ENCODE results near the gene TDO2. TPM values are rescaled to one million over a fixed set of nuclear protein-coding genes. Genes with fewer than 3 reads are reported as not detected.

TDO2 gene
- total RNA-seq, 1 experiment from 2014 or later = not detected

- no peak overlapping the region for H3K4me3 Mint-ChIP-seq (ENCODE audit: low read depth, unreplicated experiment)
- CTCF ChIA-PET = interaction anchor here (1.4 kb wide), 1 partner anchor 10 kb away, joined by 4 read pairs; the partner anchor contains the start of gene CTSO
- no peak for DNase-seq
- intact Hi-C loops (cut with micrococcal nuclease; ENCODE audit: unreplicated experiment) = no loop called here
- TF ChIP-seq CTCF (IDR thresholded peaks at IDR 0.05; ENCODE audit: unreplicated experiment) = no peak
- BruUV-seq (replicated peaks) = no TSS peak
- no peaks in the 10 kb centered on the region for H3K9me3 Mint-ChIP-seq (ENCODE audit: low read depth, unreplicated experiment)
- no peaks in the 10 kb centered on the region for H3K36me3 Mint-ChIP-seq (ENCODE audit: insufficient read depth, unreplicated experiment)
- H3K27me3 Mint-ChIP-seq (ENCODE audit: unreplicated experiment) = no peaks in the 10 kb centered on the region
- H3K27ac Mint-ChIP-seq (ENCODE audit: unreplicated experiment) = no peak overlapping the region
- no peaks in the 10 kb centered on the region for H3K4me1 Mint-ChIP-seq (ENCODE audit: low read depth, unreplicated experiment)
These were observed 40.3 kb downstream of the TDO2 start for GRCh38 chr4:155943605-155944291.

- Mint-ChIP-seq H3K4me3 (ENCODE audit: low read depth, unreplicated experiment) (no peak overlapping the region), H3K9me3 (ENCODE audit: low read depth, unreplicated experiment) (no peaks in the 10 kb centered on the region), H3K27me3 (ENCODE audit: unreplicated experiment) (no peaks in the 10 kb centered on the region), H3K4me1 (ENCODE audit: low read depth, unreplicated experiment) (no peaks in the 10 kb centered on the region), H3K27ac (ENCODE audit: unreplicated experiment) (no peak overlapping the region), H3K36me3 (ENCODE audit: insufficient read depth, unreplicated experiment) (no peaks in the 10 kb centered on the region)
- CTCF ChIA-PET = interaction anchor here (1.4 kb wide), 1 partner anchor 9 kb away, joined by 4 read pairs; the partner anchor contains the start of gene CTSO
- BruUV-seq (replicated peaks) = no TSS peak
- TF ChIP-seq CTCF (IDR thresholded peaks at IDR 0.05; ENCODE audit: unreplicated experiment) = no peak
- intact Hi-C loops (cut with micrococcal nuclease; ENCODE audit: unreplicated experiment) = no loop called here
- DNase-seq = no peak
These were observed 41.0 kb downstream of the TDO2 start for GRCh38 chr4:155944516-155944915.

GRCh38 chr4:155946486-155946885 lies 43.0 kb downstream of the TDO2 start:
- intact Hi-C loops (cut with micrococcal nuclease; ENCODE audit: unreplicated experiment) = no loop called here
- no peak for TF ChIP-seq CTCF (IDR thresholded peaks at IDR 0.05; ENCODE audit: unreplicated experiment)
- H3K9me3 Mint-ChIP-seq (ENCODE audit: low read depth, unreplicated experiment) = no peaks in the 10 kb centered on the region
- no peak overlapping the region for H3K4me3 Mint-ChIP-seq (ENCODE audit: low read depth, unreplicated experiment)
- no peaks in the 10 kb centered on the region for H3K36me3 Mint-ChIP-seq (ENCODE audit: insufficient read depth, unreplicated experiment)
- no TSS peak for BruUV-seq (replicated peaks)
- DNase-seq = no peak
- no peaks in the 10 kb centered on the region for H3K27me3 Mint-ChIP-seq (ENCODE audit: unreplicated experiment)
- no peaks in the 10 kb centered on the region for H3K4me1 Mint-ChIP-seq (ENCODE audit: low read depth, unreplicated experiment)
- H3K27ac Mint-ChIP-seq (ENCODE audit: unreplicated experiment) = no peak overlapping the region
- CTCF ChIA-PET = interaction anchor here (0.7 kb wide), 1 partner anchor 508 kb away, joined by 3 read pairs; no protein-coding TSS in a partner anchor

GRCh38 chr4:155948541-155948940 lies 45.0 kb downstream of the TDO2 start:
- CTCF ChIA-PET = interaction anchor here (0.6 kb wide), 1 partner anchor 1667 kb away, joined by 5 read pairs; no protein-coding TSS in a partner anchor
- no TSS peak for BruUV-seq (replicated peaks)
- peaks cover 7% of the 10 kb centered on the region for H3K36me3 Mint-ChIP-seq (ENCODE audit: insufficient read depth, unreplicated experiment)
- no peak for DNase-seq
- H3K9me3 Mint-ChIP-seq (ENCODE audit: low read depth, unreplicated experiment) = no peaks in the 10 kb centered on the region
- H3K4me1 Mint-ChIP-seq (ENCODE audit: low read depth, unreplicated experiment) = peaks cover 8% of the 10 kb centered on the region
- no peak for TF ChIP-seq CTCF (IDR thresholded peaks at IDR 0.05; ENCODE audit: unreplicated experiment)
- H3K27me3 Mint-ChIP-seq (ENCODE audit: unreplicated experiment) = no peaks in the 10 kb centered on the region
- no peak overlapping the region for H3K4me3 Mint-ChIP-seq (ENCODE audit: low read depth, unreplicated experiment)
- intact Hi-C loops (cut with micrococcal nuclease; ENCODE audit: unreplicated experiment) = no loop called here
- no peak overlapping the region for H3K27ac Mint-ChIP-seq (ENCODE audit: unreplicated experiment)
